Measurements from ENCODE around the gene ZNF57.

DNA sequence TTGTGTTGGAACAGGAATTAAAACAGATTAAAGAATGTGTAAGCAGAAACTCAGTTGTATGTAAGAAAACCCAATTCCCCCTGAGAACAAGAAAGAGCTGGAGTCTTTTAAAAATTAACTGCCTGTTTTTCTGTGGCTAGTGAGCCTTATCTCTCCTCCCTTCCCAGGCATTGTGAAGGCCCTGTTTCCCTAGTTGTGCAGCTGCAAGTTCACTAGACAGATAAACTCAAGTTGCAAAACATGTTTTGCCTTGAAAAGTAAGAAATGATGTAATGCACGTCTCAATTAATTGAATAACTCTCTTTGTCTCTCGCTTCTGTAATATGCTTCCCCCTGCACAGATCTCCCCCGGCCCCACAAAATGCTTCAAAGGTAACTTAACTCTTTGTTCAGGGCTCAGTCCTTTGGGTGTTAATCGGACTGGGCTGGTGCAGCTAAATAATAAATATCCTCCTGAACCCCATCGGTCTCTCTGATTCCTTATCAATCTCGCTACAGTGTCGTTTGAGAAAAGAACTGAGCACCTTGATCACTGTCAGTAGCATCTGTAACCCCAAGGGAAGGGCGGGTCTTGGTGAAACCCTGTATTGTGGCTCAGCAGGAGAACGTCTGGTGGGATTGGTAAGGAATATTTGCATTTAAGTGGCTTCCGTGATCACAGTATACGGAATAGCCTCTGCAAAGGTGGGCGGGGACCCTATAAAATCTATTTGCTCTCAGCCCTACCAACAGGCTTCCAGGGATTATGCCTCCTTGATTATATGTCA is 35.2 kb upstream of the ZNF57 start:
- no peak for TF ChIP-seq ZNF567 (CRISPR knock-in tag; IDR thresholded peaks at IDR 0.05; ENCODE audit: borderline replicate concordance)
- no peak for TF ChIP-seq TCF7L2 (IDR thresholded peaks at IDR 0.05; ENCODE audit: low read depth, low read length)
- TF ChIP-seq POLR2A (IDR thresholded peaks at IDR 0.05; ENCODE audit: insufficient read depth in 1 of 2, low read depth in 2 of 2, low read length in 2 of 2) = no peak
- no peak for TF ChIP-seq BHLHE40 (IDR thresholded peaks at IDR 0.05; ENCODE audit: low read length)
- TF ChIP-seq PRMT3 (CRISPR knock-in tag; IDR thresholded peaks at IDR 0.05; ENCODE audit: borderline replicate concordance, low read depth) = no peak
- TF ChIP-seq YY1 (IDR thresholded peaks at IDR 0.05; ENCODE audit: insufficient read depth, insufficient replicate concordance, low read depth, low read length) = no peak
